ENCODE results near the gene TNIP2.

Gene TNIP2

DNA sequence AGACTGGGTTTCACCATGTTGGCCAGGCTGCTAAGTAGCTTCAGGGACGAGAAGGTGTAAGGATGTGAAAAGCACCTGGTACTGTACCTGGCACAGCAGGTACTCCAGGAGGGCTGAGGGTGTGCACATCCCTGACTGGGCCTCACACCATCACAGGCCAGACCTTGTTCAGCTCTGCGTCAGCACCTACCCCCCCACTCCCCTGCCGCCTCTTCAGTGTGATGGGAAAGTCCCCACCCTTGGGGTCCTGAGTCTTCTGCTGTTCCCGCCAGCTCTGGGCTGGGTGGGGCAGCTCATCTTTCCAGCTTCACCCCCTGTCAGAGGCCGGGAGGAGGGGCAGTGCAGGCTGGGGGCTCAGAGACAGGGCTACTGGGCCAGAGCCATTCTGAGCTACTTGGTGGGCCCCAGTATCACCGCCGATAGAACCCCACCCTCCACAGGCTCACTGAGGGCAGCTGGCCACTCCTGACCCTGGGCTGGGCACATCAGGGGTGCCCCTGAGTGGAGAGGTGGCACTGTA lies 30.1 kb upstream of the TNIP2 start:
- TF ChIP-seq, protein P1, sequence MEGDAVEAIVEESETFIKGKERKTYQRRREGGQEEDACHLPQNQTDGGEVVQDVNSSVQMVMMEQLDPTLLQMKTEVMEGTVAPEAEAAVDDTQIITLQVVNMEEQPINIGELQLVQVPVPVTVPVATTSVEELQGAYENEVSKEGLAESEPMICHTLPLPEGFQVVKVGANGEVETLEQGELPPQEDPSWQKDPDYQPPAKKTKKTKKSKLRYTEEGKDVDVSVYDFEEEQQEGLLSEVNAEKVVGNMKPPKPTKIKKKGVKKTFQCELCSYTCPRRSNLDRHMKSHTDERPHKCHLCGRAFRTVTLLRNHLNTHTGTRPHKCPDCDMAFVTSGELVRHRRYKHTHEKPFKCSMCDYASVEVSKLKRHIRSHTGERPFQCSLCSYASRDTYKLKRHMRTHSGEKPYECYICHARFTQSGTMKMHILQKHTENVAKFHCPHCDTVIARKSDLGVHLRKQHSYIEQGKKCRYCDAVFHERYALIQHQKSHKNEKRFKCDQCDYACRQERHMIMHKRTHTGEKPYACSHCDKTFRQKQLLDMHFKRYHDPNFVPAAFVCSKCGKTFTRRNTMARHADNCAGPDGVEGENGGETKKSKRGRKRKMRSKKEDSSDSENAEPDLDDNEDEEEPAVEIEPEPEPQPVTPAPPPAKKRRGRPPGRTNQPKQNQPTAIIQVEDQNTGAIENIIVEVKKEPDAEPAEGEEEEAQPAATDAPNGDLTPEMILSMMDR (IDR thresholded peaks at IDR 0.05), result no peak

DNA sequence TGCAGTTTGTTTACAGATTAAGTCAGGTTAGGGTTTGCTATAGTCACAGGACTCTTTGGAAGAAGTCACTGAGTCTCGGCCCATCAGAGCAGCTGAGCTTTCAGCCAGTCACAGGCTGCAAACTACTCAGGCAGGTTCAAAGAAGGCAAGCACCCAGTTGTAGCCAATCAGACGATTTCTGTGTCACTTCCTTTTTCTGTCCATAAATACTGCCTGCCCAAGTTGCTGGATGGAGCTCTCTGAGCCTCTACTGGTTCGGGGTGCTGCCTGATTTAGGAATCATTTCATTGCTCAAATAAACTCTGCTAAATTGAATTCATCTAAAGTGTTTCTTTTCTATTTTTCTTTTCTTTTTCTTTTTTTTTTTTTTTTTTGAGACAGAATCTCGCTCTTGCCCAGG lies 29.5 kb upstream of the TNIP2 start:
- TF ChIP-seq, protein P1 (IDR thresholded peaks at IDR 0.05), result no peak

DNA sequence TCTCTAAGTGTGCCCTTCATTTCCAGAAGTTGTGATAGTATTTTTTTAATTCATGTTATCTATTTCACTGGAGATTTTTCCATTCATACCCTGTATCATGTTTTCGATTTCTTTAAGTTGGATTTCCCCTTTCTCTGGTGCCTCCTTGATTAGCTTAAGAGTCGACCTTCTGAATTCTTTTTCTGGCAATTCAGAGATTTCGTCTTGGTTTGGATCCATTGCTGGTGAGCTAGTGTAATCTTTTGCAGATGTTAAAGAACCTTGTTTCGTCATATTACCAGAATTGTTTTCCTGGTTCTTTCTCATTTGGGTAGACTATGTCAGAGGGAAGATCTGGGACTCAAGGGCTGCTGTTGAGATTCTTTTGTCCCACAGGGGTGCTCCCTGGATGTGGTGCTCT lies 27.7 kb upstream of the TNIP2 start:
- TF ChIP-seq, protein P1 (IDR thresholded peaks at IDR 0.05), result no peak

DNA sequence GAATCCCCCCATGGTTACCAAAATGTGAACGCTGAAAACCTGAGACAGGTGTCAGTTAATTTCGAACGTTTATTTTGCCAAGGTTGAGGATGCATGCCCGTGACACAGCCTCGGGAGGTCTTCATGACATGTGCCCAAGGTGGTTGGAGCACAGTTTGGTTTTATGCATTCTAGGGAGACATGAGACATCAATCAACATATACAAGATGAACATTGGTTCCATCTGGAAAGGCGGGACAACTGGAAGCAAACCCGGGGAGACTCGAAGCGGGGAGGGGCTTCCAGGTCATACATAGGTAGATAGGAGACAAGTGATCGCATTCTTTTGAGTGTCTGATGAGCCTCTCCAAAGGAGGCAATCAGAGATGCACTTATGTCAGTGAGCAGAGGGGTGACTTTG lies 25.8 kb upstream of the TNIP2 start:
- TF ChIP-seq, protein P1 (IDR thresholded peaks at IDR 0.05), result no peak

DNA sequence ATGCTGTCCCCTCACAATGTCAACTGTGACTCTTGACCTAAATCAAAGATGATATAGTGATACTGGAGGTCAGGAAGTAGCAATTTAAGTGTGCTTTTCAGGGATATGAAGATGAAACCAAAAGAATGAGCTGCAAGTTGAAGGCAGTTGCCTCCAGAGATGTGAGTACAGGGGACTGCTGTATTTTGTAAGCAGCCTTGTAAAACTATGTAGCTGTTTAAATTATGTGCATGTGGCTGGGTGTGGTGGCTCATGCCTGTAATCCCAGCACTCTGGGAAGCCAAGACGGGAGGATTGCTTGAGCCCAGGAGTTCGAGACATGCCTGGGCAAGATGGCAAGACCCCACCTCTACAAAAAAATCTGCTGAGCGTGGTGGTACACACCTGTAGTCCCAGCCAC lies 15.1 kb upstream of the TNIP2 start:
- TF ChIP-seq, protein P1 (IDR thresholded peaks at IDR 0.05), result no peak

DNA sequence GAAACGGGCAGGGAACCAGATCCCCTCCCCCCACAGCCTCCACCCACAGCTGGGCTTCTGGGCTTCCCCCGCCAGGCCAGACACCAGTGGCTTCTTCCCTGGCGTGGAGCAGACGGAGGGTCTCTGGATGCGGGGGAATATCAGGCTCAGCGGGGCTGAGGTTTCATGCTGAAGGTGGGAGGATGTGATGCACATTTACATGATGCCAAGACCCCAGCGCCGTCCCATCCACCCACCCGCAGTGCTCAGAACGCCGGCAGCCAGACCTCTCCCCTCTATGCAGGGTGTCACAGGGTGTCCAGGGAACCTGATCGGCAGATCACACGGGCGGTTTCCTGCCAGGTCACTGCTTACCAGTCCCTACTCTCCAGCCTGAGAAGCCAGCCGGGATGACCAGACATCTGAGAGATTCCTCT lies 12.8 kb upstream of the TNIP2 start:
- TF ChIP-seq, protein P1 (IDR thresholded peaks at IDR 0.05), result no peak

DNA sequence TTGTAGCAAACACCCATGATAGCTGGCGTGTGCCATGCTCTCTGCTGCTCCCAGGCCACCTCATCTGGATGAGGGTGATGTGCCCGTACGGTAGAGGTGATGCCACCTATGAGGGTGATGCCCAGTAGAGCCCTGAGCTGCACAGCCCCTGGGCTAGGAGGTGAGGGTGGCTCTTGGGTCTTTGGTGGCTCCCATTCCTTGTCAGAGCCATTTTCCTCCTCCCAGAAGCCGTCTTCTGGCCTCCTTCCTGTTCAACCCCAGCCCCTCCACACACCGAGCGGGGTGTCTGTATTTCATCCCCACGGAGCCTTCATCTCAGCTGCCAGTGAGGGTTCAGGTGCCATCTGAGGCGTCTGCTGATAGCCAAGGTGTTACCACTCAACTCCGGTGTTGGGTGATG lies 12.0 kb upstream of the TNIP2 start:
- TF ChIP-seq, protein P1 (IDR thresholded peaks at IDR 0.05), result no peak

DNA sequence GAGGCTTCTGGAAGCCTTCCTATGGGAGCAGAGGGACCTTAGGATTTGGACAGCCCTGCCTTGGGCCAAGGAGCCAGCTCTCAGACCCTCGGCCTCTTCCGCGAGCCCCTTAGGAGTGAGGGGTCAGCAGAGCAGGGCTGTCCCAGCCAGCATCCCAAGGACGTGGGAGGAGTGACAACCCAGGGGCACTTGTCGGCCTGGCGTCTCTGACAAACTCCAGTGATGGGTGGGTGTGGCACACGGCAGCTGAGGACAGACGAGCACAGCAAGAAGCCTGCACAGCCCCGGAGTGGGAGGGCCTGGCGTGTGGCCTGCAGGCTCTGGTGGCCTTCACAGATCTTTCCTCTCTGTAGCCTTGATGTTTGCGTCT lies 11.6 kb upstream of the TNIP2 start:
- TF ChIP-seq, protein P1 (IDR thresholded peaks at IDR 0.05), result no peak

Measured in LNCAP (cell line).